Activated B cell treated with CpG ODN at 0.5 μM for 24 hours (primary cell): ENCODE results near the gene SKOR2. TPM values are rescaled to one million over a fixed set of nuclear protein-coding genes. Genes with fewer than 3 reads are reported as not detected.

Source experiments
- ATAC-seq: fragments of 200-7000 bp; cut with Tn5 transposase; one replicate; pipeline ENCODE4 v1.10.0; 2021; ENCODE audit warnings: low read depth, mild to moderate bottlenecking, moderate library complexity
- CTCF ChIA-PET: fragments of 350-600 bp; sonication (Branson Sonifier 250); formaldehyde crosslinking; loops from one replicate; lab custom pipeline; 2021; ENCODE audit warnings: antibody characterized with exemption; lab: Charles Lee
- POLR2A ChIA-PET: fragments of 350-600 bp; sonication (Branson Sonifier 250); formaldehyde crosslinking; loops from one replicate; lab custom pipeline; 2021; ENCODE audit warnings: antibody characterized with exemption; lab: Charles Lee
- DNase-seq: peaks from one replicate; pipeline ENCODE4 v3.0.0; 2022
- H3K27ac Mint-ChIP-seq: one replicate; pipeline ENCODE4 v1.8.0; 2020; ENCODE audit warnings: mixed read lengths
- H3K27me3 Mint-ChIP-seq: one replicate; pipeline ENCODE4 v1.8.0; 2021; ENCODE audit warnings: mixed read lengths
- H3K36me3 Mint-ChIP-seq: one replicate; pipeline ENCODE4 v1.8.0; 2021; ENCODE audit warnings: low read depth, mixed read lengths
- H3K4me1 Mint-ChIP-seq: one replicate; pipeline ENCODE4 v1.8.0; 2021; ENCODE audit warnings: mixed read lengths
- H3K4me3 Mint-ChIP-seq: one replicate; pipeline ENCODE4 v1.8.0; 2020; ENCODE audit warnings: mild to moderate bottlenecking, mixed read lengths
- H3K9me3 Mint-ChIP-seq: one replicate; pipeline ENCODE4 v1.8.0; 2020; ENCODE audit warnings: mixed read lengths
- CTCF ChIP-seq: fragments of 200-600 bp; IDR thresholded peaks from one replicate; pipeline ENCODE4 v1.8.0; 2022; ENCODE audit warnings: antibody characterized with exemption, mild to moderate bottlenecking
- intact Hi-C: fragments of 100-400 bp; cut with micrococcal nuclease; formaldehyde crosslinking; loops from one replicate; pipeline ENCODE4 v1.15.1; 2024
- total RNA-seq: library from RNA; stranded (reverse); gene quantifications from 2 replicates; pipeline ENCODE4 v1.2.3, GENCODE V29; 2022

SKOR2 gene
- total RNA-seq, 1 donor from 2014 or later: not detected

DNA sequence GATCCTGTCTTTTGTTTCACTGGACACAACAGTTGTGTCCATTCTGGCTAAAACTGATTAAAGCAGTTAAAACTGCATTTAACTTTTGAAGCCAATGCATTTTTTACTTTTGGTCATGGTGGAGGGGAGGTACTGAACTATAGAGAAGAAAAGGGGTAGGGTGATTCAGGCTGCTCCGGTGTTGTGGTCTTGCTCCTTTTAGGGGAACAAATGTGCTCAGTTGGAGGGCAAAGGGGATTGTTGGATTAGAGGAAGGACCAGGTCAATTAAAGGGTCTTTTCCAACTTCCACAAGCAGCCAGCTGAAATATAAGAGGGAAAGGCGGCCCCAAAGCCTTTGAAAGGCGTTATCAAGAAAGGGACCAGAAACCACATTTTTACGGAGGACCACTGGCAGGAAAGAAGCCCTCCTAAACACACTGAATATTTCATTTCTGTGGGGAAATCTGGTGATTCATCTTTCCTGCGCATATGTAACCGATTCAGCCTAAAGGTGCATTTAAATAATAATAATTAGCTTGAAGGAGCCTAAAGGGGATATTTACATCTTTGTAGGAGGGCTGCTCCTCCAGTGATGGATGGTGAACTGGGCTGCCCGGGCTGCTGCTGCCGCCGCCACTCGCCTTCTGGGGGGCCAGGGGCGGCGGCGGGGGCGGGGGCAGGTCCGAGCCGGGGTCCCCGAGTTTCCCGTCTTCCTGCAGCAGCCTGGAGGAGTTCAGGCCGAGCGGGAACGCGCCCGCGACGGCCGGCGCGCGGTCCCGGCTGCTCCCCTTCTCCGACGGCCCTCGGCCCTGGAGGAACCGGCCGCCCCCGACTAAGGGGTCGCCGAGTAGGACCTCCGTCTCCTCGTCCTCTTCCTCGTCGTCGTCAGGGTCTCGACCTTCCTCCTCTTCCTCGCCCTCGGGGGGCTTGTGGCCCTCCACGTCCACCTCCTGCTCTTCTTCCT lies 5.2 kb downstream of the SKOR2 start:
- H3K4me3 Mint-ChIP-seq: no peak overlapping the region

DNA sequence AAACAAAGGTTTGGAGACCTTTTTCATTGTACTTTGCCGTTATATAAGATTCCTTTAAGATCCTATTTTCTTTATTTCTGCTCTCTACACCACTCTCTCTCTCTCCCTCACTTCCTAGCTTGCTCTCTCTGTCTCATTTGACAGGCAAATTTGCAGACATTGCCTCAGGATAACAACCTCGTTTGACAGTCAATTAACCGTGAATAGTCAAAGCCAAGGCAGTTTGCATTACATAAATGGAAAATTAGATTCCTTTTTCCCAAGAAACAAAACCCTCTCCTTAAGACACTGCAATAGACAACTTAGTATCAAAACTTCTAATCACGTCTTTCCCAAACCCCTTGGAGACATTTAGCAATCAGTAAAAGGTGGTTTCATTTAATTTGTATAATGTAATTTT lies 7.4 kb downstream of the SKOR2 start:
- DNase-seq (no peak), ATAC-seq (no peak)
- CTCF ChIA-PET: no interaction called here
- no peak overlapping the region for H3K27ac Mint-ChIP-seq
- intact Hi-C loops: no loop called here
- peaks cover 4% of the 10 kb centered on the region for H3K4me1 Mint-ChIP-seq
- no peak for TF ChIP-seq CTCF
- POLR2A ChIA-PET: no interaction called here
- no peak overlapping the region for H3K4me3 Mint-ChIP-seq
- H3K36me3 Mint-ChIP-seq: no peaks in the 10 kb centered on the region
- peaks cover 48% of the 10 kb centered on the region for H3K27me3 Mint-ChIP-seq
- peaks cover 4% of the 10 kb centered on the region for H3K9me3 Mint-ChIP-seq

More for the DNA sequence above, 5.2 kb downstream of the SKOR2 start:
- TF ChIP-seq CTCF: no peak
- Mint-ChIP-seq H3K27me3 (peaks cover 61% of the 10 kb centered on the region), H3K4me1 (peaks cover 4% of the 10 kb centered on the region), H3K27ac (peak overlapping the region; percentile 32), H3K36me3 (no peaks in the 10 kb centered on the region), H3K9me3 (peaks cover 4% of the 10 kb centered on the region)
- no peak for ATAC-seq
- DNase-seq: no peak
- CTCF ChIA-PET: interaction anchor here (0.6 to 1.2 kb wide), 2 partner anchors 12 to 43 kb away, joined by 3 read pairs; no protein-coding TSS in a partner anchor
- POLR2A ChIA-PET: no interaction called here
- intact Hi-C loops: no loop called here

GRCh38 chr18:47235096-47235495 lies 16.4 kb downstream of the SKOR2 start:
- Mint-ChIP-seq H3K36me3 (no peaks in the 10 kb centered on the region), H3K27ac (no peak overlapping the region), H3K9me3 (no peaks in the 10 kb centered on the region), H3K4me1 (no peaks in the 10 kb centered on the region), H3K4me3 (no peak overlapping the region), H3K27me3 (peaks cover 21% of the 10 kb centered on the region)
- ChIA-PET POLR2A (no interaction called here), CTCF (no interaction called here)
- intact Hi-C loops: no loop called here
- ATAC-seq (no peak), DNase-seq (no peak)
- no peak for TF ChIP-seq CTCF

- CTCF ChIA-PET: no interaction called here
- Mint-ChIP-seq H3K27me3 (peaks cover 25% of the 10 kb centered on the region), H3K4me3 (no peak overlapping the region), H3K9me3 (no peaks in the 10 kb centered on the region), H3K27ac (no peak overlapping the region), H3K4me1 (no peaks in the 10 kb centered on the region), H3K36me3 (no peaks in the 10 kb centered on the region)
- ATAC-seq (no peak), DNase-seq (no peak)
- TF ChIP-seq CTCF: no peak
- POLR2A ChIA-PET: no interaction called here
- intact Hi-C loops: no loop called here
Measured at GRCh38 chr18:47226660-47227059, 24.8 kb downstream of the SKOR2 start.

GRCh38 chr18:47215554-47216138 lies 35.8 kb downstream of the SKOR2 start:
- intact Hi-C loops: loop anchor here (1.0 kb wide), 2 partner anchors 534 to 541 kb away; no protein-coding TSS in a partner anchor
- no peaks in the 10 kb centered on the region for H3K4me1 Mint-ChIP-seq
- no peak overlapping the region for H3K4me3 Mint-ChIP-seq
- DNase-seq (no peak), ATAC-seq (peak; percentile 31)
- no peaks in the 10 kb centered on the region for H3K36me3 Mint-ChIP-seq
- H3K27me3 Mint-ChIP-seq: peaks cover 36% of the 10 kb centered on the region
- POLR2A ChIA-PET: no interaction called here
- H3K9me3 Mint-ChIP-seq: no peaks in the 10 kb centered on the region
- H3K27ac Mint-ChIP-seq: no peak overlapping the region
- CTCF ChIA-PET: interaction anchor here (0.7 to 3.6 kb wide), 7 partner anchors 11 to 540 kb away, joined by 3 to 27 read pairs (median 6); no protein-coding TSS in a partner anchor
- TF ChIP-seq CTCF: no peak
